ENCODE data around the gene GABRD.

The GABRD gene

GRCh38 chr1:1994536-1994935 lies 24.6 kb upstream of the GABRD start:
- no peak overlapping the region for H3K9ac ChIP-seq
- no peaks in the 10 kb centered on the region for H3K4me1 ChIP-seq (ENCODE audit: low read depth, poor library complexity, severe bottlenecking)
- H3K36me3 ChIP-seq (ENCODE audit: insufficient read depth) = no peaks in the 10 kb centered on the region
- no peak overlapping the region for H3K27ac ChIP-seq
- no peaks in the 10 kb centered on the region for H4K20me1 ChIP-seq (ENCODE audit: insufficient read depth)
- TF ChIP-seq, protein P1, sequence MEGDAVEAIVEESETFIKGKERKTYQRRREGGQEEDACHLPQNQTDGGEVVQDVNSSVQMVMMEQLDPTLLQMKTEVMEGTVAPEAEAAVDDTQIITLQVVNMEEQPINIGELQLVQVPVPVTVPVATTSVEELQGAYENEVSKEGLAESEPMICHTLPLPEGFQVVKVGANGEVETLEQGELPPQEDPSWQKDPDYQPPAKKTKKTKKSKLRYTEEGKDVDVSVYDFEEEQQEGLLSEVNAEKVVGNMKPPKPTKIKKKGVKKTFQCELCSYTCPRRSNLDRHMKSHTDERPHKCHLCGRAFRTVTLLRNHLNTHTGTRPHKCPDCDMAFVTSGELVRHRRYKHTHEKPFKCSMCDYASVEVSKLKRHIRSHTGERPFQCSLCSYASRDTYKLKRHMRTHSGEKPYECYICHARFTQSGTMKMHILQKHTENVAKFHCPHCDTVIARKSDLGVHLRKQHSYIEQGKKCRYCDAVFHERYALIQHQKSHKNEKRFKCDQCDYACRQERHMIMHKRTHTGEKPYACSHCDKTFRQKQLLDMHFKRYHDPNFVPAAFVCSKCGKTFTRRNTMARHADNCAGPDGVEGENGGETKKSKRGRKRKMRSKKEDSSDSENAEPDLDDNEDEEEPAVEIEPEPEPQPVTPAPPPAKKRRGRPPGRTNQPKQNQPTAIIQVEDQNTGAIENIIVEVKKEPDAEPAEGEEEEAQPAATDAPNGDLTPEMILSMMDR (conservative IDR thresholded peaks at IDR 0.05; ENCODE audit: low read depth, low read length) = no peak
- no peak overlapping the region for H3K4me3 ChIP-seq (IDR thresholded peaks at IDR 0.05; ENCODE audit: insufficient read depth, low read depth, low read length)
- H2AFZ ChIP-seq (ENCODE audit: low read depth) = no peak overlapping the region
- H3K79me2 ChIP-seq (ENCODE audit: insufficient read depth, low read depth) = no peaks in the 10 kb centered on the region
- no peak overlapping the region for H3K4me2 ChIP-seq
- H3K27me3 ChIP-seq (ENCODE audit: insufficient read depth, low read depth) = peaks cover 95% of the 10 kb centered on the region

DNA sequence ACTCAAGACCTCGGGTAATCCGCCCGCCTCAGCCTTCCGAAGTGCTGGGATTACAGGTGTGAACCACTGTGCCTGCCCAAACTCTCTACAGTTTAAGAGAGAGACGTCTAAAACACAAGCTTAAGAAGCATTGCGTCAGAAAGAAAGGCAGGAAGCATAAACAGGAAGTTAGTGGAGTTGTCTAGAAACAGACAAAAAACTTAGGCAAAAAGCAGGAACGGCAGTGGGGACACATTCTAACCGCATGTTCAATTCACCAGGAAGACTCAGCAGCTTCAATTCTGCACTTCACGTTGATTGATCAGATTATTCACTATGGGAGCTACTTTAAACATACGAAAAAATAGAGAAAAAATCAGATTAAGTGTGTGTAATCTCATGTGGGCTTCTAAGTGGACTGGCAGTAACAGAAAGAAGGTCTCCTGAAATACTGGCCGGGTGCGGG lies 22.9 kb upstream of the GABRD start:
- no peaks in the 10 kb centered on the region for H4K20me1 ChIP-seq (ENCODE audit: insufficient read depth)
- H3K4me2 ChIP-seq = no peak overlapping the region
- peaks cover 96% of the 10 kb centered on the region for H3K27me3 ChIP-seq (ENCODE audit: insufficient read depth, low read depth)
- H3K36me3 ChIP-seq (ENCODE audit: insufficient read depth) = no peaks in the 10 kb centered on the region
- H3K27ac ChIP-seq = no peak overlapping the region
- TF ChIP-seq, protein P1 (conservative IDR thresholded peaks at IDR 0.05; ENCODE audit: low read depth, low read length) = no peak
- no peaks in the 10 kb centered on the region for H3K79me2 ChIP-seq (ENCODE audit: insufficient read depth, low read depth)
- no peaks in the 10 kb centered on the region for H3K4me1 ChIP-seq (ENCODE audit: low read depth, poor library complexity, severe bottlenecking)
- H3K4me3 ChIP-seq (IDR thresholded peaks at IDR 0.05; ENCODE audit: insufficient read depth, low read depth, low read length) = no peak overlapping the region
- no peak overlapping the region for H2AFZ ChIP-seq (ENCODE audit: low read depth)
- no peak overlapping the region for H3K9ac ChIP-seq

GRCh38 chr1:1997576-1997975 lies 21.6 kb upstream of the GABRD start:
- H4K20me1 ChIP-seq (ENCODE audit: insufficient read depth) = no peaks in the 10 kb centered on the region
- TF ChIP-seq, protein P1 (conservative IDR thresholded peaks at IDR 0.05; ENCODE audit: low read depth, low read length) = no peak
- H2AFZ ChIP-seq (ENCODE audit: low read depth) = no peak overlapping the region
- H3K4me1 ChIP-seq (ENCODE audit: low read depth, poor library complexity, severe bottlenecking) = no peaks in the 10 kb centered on the region
- peaks cover 96% of the 10 kb centered on the region for H3K27me3 ChIP-seq (ENCODE audit: insufficient read depth, low read depth)
- H3K27ac ChIP-seq = no peak overlapping the region
- H3K4me3 ChIP-seq (IDR thresholded peaks at IDR 0.05; ENCODE audit: insufficient read depth, low read depth, low read length) = no peak overlapping the region
- no peaks in the 10 kb centered on the region for H3K79me2 ChIP-seq (ENCODE audit: insufficient read depth, low read depth)
- no peak overlapping the region for H3K9ac ChIP-seq
- H3K4me2 ChIP-seq = no peak overlapping the region
- H3K36me3 ChIP-seq (ENCODE audit: insufficient read depth) = no peaks in the 10 kb centered on the region

GRCh38 chr1:2000432-2000831 lies 18.7 kb upstream of the GABRD start:
- TF ChIP-seq, protein P1 (conservative IDR thresholded peaks at IDR 0.05; ENCODE audit: low read depth, low read length) = no peak
- Histone ChIP-seq H4K20me1 (ENCODE audit: insufficient read depth) (no peaks in the 10 kb centered on the region), H3K27me3 (ENCODE audit: insufficient read depth, low read depth) (peaks cover 95% of the 10 kb centered on the region), H2AFZ (ENCODE audit: low read depth) (no peak overlapping the region), H3K9ac (no peak overlapping the region), H3K4me2 (no peak overlapping the region), H3K36me3 (ENCODE audit: insufficient read depth) (no peaks in the 10 kb centered on the region), H3K4me3 (IDR thresholded peaks at IDR 0.05; ENCODE audit: insufficient read depth, low read depth, low read length) (no peak overlapping the region), H3K79me2 (ENCODE audit: insufficient read depth, low read depth) (no peaks in the 10 kb centered on the region), H3K27ac (no peak overlapping the region), H3K4me1 (ENCODE audit: low read depth, poor library complexity, severe bottlenecking) (no peaks in the 10 kb centered on the region)

All from KMS-11 (cell line).